OCI-M1 (cell line): ENCODE results near the gene SAP30BP.

Source experiments
- DNase-seq: peaks from one replicate; lab custom pipeline; 2025; lab: John Stamatoyannopoulos, UW

The SAP30BP gene

DNA sequence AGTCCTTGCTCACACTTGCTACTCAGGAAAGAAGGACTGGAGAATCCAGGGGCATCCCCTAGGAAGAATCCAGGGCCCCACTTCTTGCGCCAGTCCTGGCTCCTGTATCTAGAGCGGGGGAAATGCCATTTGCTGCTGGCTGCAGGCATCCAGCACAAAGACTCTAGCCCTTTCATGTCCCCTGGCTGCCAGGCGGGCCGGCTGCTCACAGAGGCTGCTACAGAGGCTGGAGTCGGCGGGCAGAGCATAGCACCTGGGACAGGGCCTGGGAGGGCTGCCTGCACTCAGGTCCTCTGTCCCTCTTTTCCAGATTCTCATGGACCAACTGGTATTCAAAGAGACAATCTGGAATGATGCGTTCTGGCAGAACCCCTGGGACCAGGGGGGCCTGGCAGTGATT, 20.1 kb upstream of the SAP30BP start:
- no peak for DNase-seq

DNA sequence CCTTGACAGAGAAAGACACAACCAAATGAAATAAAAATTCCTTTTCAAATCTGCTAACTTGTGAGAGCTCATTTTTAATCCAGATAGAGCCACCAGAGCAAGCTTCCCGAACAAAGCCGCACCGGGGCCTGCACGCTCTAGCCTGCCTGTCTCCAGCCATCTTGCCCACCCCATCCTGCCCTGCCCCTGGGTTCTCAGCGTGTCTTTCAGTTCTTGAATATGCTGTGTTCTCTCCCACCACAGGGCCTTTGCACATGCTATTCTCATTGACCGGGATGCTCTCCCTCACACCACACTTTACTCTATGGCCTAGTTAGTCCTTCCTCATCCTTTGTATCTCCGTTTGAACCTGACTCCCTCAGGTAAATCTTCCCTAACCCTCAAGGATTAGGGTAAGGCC, 19.2 kb upstream of the SAP30BP start:
- DNase-seq, result no peak

DNA sequence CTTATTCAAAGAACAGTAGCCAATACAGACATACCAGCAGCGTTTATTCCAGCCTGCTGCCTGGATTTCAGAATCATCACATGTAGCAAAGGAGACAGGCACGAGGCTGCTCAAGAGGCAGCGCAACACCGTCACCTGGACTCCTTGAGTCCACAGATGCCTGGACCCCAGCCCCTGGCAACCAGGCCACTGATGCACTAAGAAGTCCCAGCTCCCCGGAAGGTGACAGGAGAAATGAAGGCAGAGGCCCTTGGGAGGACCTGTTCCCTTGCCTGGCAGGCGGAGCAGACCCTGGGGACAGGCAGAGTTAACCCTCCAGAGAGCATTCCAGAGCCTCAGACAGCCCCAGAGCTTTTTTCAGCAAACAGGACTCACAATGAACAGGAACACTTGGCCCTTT, 17.5 kb upstream of the SAP30BP start:
- no peak for DNase-seq

DNA sequence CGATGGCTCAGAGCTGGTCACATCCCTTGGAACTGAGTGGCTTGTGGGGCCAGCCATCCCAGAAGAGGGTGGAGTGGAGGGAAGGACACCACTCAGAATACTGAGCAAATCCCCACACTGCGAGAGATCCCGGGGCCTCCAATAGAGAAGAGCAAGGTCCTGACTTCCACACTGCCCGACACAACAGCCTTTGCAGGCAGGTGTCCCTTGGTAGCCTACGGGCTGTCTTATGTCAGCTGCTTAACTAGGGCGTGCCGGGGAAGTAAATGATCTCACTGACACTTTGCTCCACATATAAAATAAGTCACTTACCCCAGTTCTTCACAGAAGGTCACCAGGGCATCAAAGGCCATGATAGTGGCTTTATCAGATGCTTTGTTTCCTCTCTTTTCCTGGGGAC, 16.3 kb upstream of the SAP30BP start:
- DNase-seq, result no peak

DNA sequence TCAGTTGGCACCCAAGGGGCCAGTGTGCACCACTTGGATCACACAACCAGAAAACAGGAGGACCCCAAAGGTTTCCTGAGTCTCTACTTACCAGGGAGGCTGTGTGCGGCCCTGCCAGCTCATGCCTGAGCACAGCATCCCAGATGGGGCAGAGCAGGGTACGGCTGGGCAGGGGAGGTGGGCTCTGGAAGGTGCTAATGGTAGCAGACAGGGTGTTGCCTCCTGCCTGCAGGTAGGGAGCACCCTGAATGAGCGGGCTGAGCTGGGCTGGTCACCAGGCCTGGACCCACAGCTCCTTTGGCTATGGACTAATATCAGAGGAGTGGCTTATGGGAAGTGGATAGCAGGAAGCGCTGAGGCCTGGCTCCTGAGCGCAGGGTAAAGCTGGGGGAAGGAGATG, 14.8 kb upstream of the SAP30BP start:
- no peak for DNase-seq

DNA sequence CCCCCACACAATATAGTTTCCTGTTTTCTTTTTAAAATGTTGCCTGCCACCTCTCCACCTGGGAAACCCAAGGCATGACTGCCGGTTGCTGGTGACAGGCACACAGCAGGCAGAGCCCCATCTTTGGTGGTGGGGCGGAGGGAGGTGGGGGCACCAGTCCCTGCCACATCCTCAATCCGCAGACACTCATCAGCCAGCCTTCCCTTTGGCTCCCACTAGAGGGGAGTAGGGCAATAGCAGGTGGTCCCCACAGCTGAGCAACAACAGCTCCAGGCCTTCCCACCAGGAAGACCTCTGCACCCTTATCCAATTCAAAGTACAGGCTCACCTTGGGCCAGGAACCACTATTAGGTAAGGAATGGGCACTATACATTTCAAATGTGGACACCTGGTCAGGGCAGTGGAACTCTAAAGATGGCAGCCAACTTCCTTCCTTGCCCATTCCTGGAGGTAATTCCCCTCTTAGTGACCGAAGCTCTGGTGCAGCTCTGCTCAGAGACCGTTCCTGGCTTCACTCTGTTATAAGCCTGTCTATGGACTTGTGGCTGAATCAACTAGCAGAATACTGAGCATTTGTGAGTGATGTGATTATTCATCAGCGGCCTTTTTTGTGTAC, 14.1 kb upstream of the SAP30BP start:
- DNase-seq, result peak; percentile 48

DNA sequence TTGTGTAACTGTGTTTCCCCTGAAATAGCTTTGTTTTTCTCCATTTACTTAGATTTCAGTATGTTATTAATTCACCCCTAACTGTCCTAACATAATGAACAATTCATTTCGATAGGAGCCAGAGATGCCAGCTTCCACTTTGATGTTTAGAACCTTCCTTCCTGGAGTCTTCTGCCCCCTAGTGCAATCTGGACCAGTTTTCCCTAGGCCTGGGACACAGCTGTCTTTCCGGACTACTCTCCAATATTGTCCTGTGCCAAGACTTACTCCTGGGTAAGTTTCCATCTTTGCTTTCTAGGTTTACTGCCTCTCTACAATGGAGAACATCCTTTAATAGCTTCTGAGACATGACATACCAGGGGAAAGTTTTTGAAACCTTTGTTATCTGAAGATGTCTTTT, 13.0 kb upstream of the SAP30BP start:
- no peak for DNase-seq

DNA sequence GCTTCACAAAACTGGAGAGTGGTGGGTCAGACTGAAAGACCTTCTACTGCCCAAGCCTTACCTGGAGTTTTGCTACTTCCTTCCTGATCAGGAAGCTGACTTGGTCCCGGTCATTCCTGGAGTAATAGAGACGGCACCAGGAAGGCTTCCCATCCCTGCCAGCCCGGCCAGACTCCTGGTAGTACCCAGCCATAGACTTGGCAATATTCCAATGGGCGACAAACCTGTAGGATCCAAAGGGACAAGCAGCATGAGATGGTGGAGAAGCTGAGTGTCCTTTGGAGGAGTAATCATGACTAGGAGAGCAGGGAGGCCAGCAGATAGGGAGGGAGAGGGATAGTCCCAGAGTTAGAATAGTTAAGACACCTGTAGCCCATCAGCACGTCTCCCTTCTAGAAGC, 8.9 kb upstream of the SAP30BP start:
- DNase-seq, result no peak

DNA sequence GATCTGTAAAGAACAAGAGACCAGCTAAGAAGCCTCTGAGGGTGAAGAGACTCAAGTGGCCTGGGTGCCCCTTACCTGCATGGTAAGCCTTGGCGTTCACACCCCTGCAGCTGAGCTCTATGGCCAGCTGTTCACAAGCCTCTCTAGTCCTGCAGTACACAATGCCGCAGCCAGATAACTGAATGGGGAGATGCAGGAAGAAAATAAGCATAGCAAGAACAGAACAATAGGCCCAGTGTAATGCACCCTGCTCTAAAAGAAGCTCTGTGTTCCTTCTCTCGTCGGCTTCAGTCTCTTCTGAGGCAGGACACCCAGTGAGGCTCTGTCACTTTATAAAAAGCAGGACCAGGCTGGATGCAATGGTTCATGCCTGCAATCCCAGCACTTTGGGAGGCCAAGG, 5.6 kb upstream of the SAP30BP start:
- no peak for DNase-seq

DNA sequence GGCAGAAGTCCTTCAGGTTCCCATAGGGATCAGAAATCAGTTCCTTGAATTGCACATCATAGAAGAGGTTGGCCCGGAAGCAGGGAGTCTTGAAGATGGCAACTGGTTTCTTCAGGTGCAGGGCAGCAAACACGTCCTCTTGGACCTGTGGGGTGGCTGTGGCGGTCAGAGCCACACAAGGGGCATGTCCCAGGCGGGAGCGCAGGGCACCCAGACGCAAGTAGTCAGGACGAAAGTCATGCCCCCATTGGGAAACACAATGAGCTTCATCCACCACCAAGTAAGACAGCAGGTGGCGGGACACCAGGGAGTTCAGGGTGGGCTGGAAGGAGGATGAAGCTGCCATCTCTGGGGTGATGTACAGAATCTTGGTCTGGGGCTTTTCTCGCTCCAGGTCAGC, 4.6 kb upstream of the SAP30BP start:
- DNase-seq, result no peak

DNA sequence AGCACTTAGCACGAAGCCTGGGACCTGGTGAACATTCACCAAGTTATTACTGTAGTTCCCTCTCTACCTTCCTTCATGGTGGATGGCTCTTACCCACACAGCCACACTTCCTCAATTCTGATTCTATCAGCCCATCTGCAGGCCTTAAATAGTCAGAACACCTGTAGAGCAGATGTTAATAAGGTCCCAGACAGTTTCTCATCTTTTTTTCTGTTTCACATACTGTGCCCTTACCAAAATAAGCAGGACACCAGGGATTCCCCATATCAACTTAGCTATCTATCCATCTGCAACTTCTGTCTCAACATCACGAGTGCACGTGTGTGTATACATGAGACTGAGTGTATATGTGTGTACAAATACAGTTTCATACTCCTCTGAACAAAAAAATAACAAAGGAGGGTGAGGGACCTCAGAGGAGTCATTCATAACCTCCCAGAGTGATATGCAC, 3.0 kb upstream of the SAP30BP start:
- DNase-seq, result no peak

DNA sequence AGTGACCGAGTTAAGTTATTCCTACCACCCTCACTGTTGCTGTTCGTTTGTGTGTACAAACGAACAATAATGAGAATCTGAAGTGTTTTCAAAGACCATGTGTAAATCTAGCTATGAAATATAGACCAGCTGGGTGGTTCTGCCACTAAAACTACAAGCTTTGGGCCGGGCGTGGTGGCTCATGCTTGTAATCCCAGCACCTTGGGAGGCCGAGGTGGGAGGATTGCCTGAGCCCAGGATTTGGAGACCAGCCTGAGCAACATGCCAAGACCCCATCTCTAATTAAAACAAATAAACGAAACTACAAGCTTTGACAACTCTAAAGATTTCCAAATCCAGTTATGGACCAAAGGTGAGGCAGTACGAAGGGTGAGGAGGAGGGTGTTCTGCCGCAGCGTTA, 1.2 kb upstream of the SAP30BP start:
- no peak for DNase-seq

DNA sequence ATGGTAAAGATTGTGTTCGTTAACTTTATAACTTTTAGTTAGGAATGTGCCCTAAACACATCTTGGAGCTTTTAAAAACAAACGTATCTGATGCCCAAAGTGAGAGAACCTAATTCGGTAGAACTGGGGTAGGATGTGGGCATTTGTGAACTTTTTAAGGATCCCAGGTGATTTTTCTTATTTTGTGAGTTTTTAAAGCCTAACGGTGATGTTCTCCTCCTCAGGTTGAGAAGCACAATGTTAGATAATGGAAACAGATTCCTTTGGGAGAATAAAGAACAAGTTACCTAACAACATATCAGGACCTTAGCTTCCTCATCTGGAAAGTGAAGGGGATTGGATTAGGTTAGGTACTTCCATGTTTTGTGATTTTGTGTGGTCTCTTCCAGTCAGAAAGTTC, 687 bp downstream of the SAP30BP start:
- DNase-seq, result no peak

DNA sequence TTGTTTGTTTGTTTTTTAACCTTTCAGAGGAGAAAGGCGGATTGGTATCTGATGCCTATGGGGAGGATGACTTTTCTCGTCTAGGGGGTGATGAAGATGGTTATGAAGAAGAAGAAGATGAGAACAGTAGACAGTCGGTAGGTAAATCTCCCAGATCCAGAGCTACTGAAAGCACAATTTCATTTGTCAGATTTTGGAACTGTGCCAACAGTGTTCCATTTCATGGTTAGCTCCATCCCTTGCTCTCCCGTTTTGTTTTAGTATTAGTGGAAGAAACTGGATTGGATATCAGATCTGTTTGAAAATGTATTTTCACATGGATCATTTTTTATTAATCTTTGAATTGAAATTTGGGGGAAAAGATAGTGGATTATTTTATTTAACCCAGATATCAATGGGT, 1.4 kb downstream of the SAP30BP start:
- DNase-seq, result no peak

DNA sequence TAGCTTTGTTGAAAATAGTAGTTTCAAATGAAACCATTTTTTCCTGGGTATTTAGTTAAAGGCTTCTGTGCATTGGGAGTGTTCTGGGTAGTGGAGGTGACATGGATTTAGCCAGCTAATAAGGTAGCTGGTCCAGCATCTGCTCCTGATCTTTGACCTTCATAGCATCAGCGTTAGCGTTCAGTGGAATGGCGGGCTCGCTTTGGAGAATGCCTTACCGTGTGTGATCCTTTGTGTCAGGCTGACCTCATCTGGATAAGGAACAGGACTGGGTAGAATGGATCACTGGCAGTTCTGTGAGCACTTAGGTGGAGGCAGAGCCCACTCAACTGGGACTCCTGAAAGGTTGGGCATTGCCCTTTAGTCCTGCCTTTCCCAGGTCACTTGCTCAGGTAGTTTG, 3.7 kb downstream of the SAP30BP start:
- no peak for DNase-seq

DNA sequence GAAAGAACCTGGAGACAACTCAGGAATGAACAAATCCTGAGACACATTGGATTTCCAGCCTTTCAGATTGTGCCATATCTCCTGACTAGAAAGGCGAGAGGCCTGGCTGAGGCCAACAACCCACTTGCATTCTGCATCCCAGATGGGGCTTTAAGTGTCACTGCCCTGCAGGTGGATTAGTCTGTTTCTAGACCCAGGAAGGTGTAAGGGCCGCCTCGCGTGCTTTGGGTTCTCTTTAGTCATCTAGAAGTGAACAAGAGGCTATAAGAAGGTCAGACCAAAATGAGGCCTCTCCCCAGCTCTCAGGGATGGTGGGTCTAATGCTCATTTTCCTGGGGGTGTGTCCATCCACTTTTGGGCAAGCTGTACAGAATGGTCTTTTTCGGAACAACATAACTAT, 4.9 kb downstream of the SAP30BP start:
- no peak for DNase-seq

DNA sequence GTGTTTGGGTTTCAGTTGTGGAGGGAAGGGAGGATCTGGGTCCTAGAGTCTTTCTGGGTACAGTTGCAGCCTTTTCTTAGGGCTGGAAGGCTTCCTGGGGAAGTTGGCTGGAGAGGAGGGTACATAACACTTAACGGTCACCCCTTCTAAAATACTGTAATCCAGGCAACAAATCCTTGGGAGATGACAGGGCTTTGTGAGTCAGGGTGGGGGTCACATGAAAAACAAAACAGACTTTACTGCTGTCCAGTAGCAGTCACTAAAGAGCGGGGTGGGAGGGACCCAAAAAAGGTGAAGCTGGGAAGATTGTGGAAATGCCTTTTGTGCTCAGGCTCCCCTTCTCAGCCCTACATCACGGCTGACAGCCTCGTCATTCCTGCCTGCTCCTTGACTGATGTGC, 6.3 kb downstream of the SAP30BP start:
- no peak for DNase-seq

DNA sequence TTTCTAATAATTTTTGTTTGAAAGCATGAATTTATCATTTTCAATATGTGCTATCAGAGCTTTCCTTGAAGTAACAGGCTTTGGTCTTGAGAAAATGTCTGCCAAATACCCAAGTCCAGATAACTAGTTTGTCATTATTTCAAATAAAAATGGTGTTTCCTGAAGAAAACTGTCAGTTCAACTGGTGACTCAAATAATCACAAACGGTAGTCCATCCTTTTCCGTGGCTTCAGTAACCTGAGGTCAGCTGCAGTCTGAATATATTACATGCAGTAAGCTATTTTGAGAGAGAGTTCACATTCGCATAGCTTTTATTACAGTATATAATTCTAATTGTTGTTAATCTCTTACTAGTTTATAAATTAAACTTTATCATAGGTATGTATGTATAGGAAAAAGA, 9.3 kb downstream of the SAP30BP start:
- no peak for DNase-seq

DNA sequence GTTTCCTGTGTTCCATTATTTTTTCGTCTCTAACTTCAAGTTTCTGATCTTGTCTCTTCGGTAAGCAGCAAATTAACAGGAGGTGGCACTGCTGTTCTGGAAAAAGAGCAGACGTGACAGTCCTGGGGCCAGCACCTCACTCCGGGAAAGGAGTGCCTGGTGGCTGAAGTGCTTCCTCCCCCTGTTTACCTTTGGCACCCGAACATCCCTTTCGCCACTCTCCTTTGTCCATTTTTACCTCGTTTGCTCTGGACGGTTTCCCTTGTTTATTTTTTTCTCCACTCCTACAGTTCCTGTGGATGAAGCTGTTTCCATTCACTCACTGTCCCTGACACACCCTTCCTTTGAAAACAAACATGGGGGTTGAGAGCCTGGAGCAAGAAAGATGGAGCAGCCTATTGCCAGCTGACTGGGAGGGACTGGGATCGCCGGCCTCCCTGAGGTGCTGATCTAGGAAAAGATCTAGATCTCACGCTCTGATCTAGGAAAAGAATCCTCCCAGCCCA, 12.6 kb downstream of the SAP30BP start:
- no peak for DNase-seq

DNA sequence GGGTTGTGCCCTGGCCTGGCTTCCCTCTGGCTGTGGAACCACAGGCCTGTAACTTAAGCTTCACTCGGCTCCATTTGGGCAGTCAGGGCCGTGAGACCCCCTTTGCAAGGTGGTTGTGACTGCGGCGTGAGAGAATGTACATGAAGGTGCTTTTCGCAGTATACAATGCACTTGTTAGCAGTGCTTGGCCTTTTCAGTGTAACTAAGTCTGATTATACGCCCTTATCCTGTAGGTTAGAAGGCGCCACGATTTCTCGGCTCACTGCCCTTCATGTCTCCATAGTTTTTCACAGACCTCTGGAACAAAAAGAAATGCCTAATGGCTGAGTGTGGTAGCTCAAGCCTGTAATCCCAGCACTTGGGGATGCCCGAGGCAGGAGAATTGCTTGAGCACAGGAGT, 13.3 kb downstream of the SAP30BP start:
- no peak for DNase-seq

DNA sequence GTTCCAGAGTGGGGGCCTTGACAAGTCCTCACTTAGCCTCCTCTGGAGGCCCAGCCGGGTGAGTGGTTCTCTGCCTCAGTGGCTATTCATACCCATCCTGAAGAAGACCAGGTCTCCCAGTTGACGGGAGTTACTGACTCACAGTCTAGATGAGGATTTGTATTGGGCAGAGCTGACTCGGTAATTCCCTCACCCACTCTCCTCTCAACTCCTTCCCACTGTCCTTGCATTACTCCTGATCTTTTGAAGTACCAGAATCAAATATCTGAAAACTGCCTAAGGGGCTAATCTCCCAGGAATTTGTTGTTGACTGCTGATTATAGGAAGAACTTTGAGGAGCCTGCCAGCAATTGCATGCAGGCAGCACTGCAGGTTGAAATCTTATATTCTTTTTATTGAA, 14.2 kb downstream of the SAP30BP start:
- DNase-seq, result no peak

DNA sequence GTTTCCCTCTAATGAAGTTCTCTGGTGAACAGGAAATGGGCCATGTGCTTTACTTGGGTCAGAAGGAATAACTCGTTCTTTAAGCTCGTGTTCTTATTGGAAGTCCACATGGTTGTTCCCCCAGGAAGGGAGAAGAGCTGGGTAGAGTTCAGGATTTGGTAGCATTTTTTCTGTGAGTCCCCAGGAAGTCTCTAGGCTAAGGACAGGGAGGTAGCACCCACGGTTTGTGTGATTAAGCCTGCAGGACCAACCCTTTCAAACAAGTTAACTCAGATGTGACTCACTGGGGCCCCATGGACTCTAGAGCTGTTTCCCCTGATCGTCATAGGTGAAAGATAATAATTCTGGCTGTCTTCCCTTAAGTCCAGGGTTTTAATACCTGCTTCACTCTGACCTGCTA, 16.4 kb downstream of the SAP30BP start:
- no peak for DNase-seq

DNA sequence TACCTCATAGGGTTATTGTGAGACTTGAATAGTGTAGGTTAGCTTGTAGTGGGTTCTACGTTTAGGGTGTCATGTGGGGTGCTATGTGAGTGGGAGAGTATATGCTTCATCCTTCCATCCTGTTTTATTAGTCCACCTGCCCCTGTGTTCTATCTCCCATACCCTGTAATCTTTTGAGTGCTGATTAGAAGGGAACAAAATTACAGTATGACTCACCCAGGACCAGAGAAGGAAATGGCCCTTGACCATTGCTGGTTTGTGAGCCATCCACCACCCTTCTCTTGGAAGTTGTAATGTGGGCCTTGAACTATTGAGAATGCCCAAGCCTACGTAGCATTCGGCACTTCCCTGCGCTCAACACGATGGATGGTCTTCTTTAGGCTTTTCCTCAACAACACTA, 17.1 kb downstream of the SAP30BP start:
- no peak for DNase-seq

DNA sequence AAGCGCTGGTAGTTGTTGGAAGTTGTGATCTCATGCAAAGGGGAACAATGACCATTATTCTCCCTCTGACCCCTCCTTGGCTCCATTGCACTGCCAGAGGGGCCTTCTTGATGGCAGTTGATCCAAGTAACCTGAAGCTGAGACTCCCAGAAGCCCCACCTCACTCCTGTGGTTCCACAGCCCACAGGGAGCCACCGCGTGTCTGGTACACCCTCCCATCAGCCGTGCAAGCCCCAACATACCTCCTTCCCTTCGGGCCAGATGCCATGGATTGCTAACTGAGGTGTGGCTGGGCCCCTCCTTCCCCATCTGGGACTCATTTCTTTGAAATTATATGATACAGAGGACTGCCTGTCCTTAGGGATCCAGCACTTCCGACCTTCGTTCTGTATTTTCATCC, 17.8 kb downstream of the SAP30BP start:
- DNase-seq, result no peak

DNA sequence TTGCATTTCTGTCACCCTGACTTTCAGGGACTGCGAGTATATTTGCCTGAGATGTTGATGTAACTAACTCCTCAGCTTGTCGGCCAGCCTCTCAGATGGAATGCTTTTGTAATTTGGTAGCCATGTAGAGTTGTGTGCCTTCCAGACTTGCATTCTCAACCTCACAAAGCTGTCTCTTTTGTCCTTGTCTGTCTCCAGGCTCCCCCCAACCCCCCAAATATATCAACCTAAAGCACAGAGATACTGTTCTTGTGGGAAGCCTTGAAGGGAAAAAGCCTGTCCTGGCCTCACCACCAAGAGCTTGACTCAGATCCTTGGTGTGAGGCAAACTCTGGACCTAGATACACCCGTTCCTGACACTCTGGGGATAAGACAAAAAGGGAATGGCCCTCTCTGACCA, 18.4 kb downstream of the SAP30BP start:
- DNase-seq, result no peak
